WERI-Rb-1 (cell line): Measurements from ENCODE around the gene AIPL1.

ENCODE experiments used
- DNase-seq: peaks from one replicate; pipeline ENCODE4 v3.0.0-alpha.2; 2020
- H3K27ac ChIP-seq: fragments of 250-450 bp; sonication (Bioruptor Pico); 2 replicates; pipeline ENCODE4 v1.5.1; 2020; ENCODE audit warnings: mild to moderate bottlenecking, moderate library complexity
- H3K27me3 ChIP-seq: fragments of 250-450 bp; sonication (Bioruptor Pico); 2 replicates; pipeline ENCODE4 v1.5.1; 2021; ENCODE audit warnings: mild to moderate bottlenecking, low read depth, moderate library complexity; ENCODE audit not compliant: insufficient read depth, severe bottlenecking
- H3K36me3 ChIP-seq: fragments of 250-450 bp; sonication (Bioruptor Pico); 2 replicates; pipeline ENCODE4 v1.5.1; 2020; ENCODE audit warnings: mild to moderate bottlenecking, moderate library complexity
- H3K4me3 ChIP-seq: 2 replicates; pipeline ENCODE4 v1.5.1; 2011; ENCODE audit warnings: low read depth, mild to moderate bottlenecking, control low read depth, low read length
- H3K9me3 ChIP-seq: fragments of 250-450 bp; sonication (Bioruptor Pico); 2 replicates; pipeline ENCODE4 v1.5.1; 2021; ENCODE audit warnings: mild to moderate bottlenecking, moderate library complexity; ENCODE audit not compliant: severe bottlenecking
- TF ChIP-seq, protein P1 (sequence below): IDR thresholded peaks from 2 replicates; pipeline ENCODE4 v1.5.1; 2011; ENCODE audit warnings: low read depth, mild to moderate bottlenecking, control low read depth, inconsistent platforms, low read length

Gene AIPL1

DNA sequence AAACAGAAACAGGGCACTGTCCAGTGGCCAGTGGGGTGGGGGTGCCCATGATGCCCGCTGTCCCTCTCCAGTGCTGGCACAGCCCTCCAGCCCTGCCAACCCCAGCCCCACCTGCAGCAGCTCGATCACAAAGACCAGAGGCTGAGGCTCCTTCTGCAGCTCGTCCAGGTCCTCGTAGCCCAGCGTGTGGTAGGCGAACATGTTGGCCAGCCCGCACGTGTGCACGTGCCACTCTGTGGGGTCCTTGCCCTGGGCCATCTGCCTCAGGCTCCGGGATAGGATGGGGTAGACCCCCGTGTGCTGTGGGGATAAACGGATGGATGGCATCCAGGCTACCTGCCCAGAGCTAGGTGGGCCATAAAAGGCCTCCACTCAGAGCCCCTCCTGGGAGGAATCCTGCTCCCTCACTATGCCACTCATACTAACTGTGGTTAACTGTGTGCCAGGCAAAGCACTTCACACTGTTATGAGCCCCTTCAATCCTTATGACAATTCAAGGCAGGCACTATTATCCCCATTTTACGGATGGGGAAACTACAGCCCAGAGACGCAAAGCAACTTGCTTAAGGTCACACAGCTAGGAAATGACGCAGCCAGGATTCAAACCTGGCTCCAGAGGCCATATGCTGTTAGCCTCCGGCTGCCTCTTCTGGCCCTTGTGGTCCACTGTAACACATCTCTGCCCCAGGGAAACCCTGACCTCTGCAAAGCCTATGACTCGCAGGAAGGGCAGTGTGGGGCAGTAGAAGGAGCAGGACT lies 6.5 kb downstream of the AIPL1 start:
- H3K4me3 ChIP-seq = no peak overlapping the region
- TF ChIP-seq, protein P1, sequence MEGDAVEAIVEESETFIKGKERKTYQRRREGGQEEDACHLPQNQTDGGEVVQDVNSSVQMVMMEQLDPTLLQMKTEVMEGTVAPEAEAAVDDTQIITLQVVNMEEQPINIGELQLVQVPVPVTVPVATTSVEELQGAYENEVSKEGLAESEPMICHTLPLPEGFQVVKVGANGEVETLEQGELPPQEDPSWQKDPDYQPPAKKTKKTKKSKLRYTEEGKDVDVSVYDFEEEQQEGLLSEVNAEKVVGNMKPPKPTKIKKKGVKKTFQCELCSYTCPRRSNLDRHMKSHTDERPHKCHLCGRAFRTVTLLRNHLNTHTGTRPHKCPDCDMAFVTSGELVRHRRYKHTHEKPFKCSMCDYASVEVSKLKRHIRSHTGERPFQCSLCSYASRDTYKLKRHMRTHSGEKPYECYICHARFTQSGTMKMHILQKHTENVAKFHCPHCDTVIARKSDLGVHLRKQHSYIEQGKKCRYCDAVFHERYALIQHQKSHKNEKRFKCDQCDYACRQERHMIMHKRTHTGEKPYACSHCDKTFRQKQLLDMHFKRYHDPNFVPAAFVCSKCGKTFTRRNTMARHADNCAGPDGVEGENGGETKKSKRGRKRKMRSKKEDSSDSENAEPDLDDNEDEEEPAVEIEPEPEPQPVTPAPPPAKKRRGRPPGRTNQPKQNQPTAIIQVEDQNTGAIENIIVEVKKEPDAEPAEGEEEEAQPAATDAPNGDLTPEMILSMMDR = no peak
- DNase-seq = no peak
- peaks cover 87% of the 10 kb centered on the region for H3K36me3 ChIP-seq
- H3K27me3 ChIP-seq = no peaks in the 10 kb centered on the region
- peak overlapping the region; percentile 91 for H3K27ac ChIP-seq
- peaks cover 16% of the 10 kb centered on the region for H3K9me3 ChIP-seq

DNA sequence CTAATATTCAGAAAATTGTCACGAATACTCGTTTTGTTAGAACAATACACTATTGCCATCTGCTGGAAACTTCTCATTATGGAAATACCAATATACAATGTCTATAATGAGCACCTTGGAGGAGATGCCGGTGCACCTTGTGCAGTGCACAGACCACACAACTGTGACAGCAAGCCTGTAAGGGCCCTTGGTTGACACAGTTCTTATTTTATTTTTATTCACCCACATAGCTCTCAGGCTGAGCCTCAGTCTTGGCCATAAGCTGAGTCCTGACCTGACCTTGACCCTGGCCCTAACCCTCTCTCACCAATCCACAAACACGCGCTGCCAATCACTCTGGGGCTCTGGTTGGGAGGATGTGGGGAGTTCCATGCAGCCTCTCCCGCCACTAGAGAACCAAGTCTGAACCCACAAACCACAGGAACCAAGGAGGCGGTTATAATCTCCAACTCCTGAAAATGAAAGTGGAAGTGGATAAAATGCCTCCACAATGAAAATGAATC lies 7.6 kb downstream of the AIPL1 start:
- TF ChIP-seq, protein P1 = no peak
- Histone ChIP-seq H3K36me3 (peaks cover 80% of the 10 kb centered on the region), H3K4me3 (no peak overlapping the region), H3K27ac (peak overlapping the region; percentile 91), H3K27me3 (no peaks in the 10 kb centered on the region), H3K9me3 (peaks cover 16% of the 10 kb centered on the region)
- DNase-seq = no peak

DNA sequence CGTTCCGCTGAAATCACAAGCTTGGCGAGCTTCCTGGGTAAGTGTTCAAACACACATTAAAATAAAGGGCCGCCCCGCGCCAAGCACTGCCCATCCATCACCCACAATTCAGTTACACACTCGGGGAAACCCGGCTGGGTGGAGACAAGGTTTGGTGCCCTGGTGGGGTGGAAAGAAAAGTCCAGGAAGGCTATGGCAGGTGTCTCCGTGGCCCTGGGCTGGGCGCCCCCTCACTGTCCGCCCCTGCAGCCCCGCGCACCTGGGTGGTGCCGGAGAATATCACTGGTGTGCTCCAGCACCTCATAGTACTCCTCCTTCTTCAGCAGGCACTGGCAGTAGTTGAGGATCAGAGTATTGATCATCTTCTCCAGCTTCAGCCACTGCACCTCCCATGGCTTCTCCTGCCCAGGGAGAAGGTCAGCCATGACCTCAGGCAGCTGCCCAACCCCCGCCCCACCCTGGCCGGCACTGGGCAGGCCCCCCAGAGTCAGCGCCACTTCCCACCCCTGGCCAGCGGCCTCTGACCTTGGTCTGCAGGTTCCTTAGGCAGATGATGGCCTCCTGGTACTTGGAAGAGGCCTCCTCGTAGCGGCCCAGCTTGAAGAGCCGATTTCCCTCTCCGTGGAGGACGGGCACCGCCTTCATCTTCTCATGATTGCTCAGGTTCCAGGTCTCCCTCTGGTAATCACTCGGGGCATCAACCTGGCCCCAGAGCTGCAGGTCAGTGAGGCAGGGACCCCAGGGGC lies 8.4 kb downstream of the AIPL1 start:
- peaks cover 72% of the 10 kb centered on the region for H3K36me3 ChIP-seq
- no peak overlapping the region for H3K4me3 ChIP-seq
- peak overlapping the region; percentile 91 for H3K27ac ChIP-seq
- H3K9me3 ChIP-seq = peaks cover 11% of the 10 kb centered on the region
- TF ChIP-seq, protein P1 = no peak
- H3K27me3 ChIP-seq = no peaks in the 10 kb centered on the region
- DNase-seq = no peak

DNA sequence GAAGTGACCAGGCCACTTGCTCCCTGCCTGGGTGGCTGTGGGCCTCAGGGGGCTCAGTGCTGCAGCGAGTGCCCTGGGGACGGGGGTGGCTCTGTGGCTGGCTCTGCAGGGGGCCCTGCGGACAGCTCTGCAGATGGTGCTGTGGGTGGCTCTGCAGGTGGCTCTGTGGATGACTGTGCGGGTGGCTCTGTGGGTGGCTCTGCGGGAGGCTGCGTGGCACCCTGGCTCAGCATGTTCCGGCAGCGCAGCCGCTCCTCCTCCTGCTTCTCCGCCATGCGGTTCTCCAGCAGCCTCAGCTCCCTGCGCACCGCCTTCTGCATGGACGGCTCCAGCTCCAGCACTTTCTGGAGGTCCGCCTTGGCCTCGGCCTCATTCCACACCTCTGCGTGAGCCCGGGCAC lies 9.5 kb downstream of the AIPL1 start:
- no peak overlapping the region for H3K4me3 ChIP-seq
- peak overlapping the region; percentile 91 for H3K27ac ChIP-seq
- H3K27me3 ChIP-seq = no peaks in the 10 kb centered on the region
- H3K9me3 ChIP-seq = no peaks in the 10 kb centered on the region
- DNase-seq = no peak
- TF ChIP-seq, protein P1 = no peak
- H3K36me3 ChIP-seq = peaks cover 61% of the 10 kb centered on the region

DNA sequence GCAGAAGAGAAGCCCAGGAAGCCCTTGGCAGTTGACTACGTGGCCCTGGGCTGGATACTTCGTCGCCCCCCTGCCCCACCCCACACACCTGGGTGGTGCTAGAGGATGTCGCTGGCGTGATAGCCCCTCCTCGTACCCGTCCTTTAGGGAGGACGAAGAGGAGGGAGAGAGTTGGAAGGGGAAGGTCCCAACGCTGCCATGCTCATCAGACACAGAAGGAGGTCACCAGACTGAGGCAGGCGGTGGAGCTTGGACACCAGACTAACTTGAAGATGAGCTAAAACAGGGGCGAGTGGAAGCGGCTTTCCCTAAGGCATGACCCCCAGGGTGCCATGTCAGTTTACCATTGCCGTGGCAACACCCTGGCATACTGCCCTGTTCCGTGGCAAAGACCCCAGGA lies 11.0 kb downstream of the AIPL1 start:
- no peak for DNase-seq
- Histone ChIP-seq H3K4me3 (no peak overlapping the region), H3K9me3 (no peaks in the 10 kb centered on the region), H3K36me3 (peaks cover 50% of the 10 kb centered on the region), H3K27me3 (no peaks in the 10 kb centered on the region), H3K27ac (no peak overlapping the region; the same call in 1 of the 2 replicates)
- TF ChIP-seq, protein P1 = no peak
